ENCODE data around the gene SLCO4A1. TPM values are rescaled to one million over a fixed set of nuclear protein-coding genes. Genes with fewer than 3 reads are reported as not detected.

The SLCO4A1 gene
- total and polyA plus RNA-seq, 2 of the 4 experiments (the other 2 are of a cell fraction): 0.72 to 1.1 TPM

- dilution Hi-C loops (cut with HindIII; ENCODE audit: low sequenced_read_pairs, unreplicated experiment): no loop called here
- Histone ChIP-seq H3K79me1 (ENCODE audit: low read depth in 1 of 2, low read length in 2 of 2) (no peaks in the 10 kb centered on the region), H2AK9ac (replicated peaks; ENCODE audit: low read depth, low read length, poor library complexity) (no peak overlapping the region), H3K36me3 (ENCODE audit: control insufficient read depth, insufficient read depth, low read length) (no peaks in the 10 kb centered on the region), H2AFZ (replicated peaks; ENCODE audit: low read length, poor library complexity) (no peak overlapping the region), H3K27me3 (ENCODE audit: control insufficient read depth, insufficient read depth, low read length) (peaks cover 30% of the 10 kb centered on the region), H3K27ac (ENCODE audit: insufficient read depth, low read length) (no peak overlapping the region), H2BK20ac (ENCODE audit: low read depth, low read length) (no peak overlapping the region), H3K4me1 (ENCODE audit: control insufficient read depth, insufficient read depth, low read length) (no peaks in the 10 kb centered on the region), H3K56ac (ENCODE audit: extremely low read depth, insufficient read depth, low read length) (no peak overlapping the region), H2BK120ac (ENCODE audit: low read depth, low read length) (no peak overlapping the region), H4K5ac (ENCODE audit: low read depth, low read length) (no peak overlapping the region), H3K9me3 (ENCODE audit: control insufficient read depth, insufficient read depth, low read length) (no peaks in the 10 kb centered on the region), H3K14ac (replicated peaks; ENCODE audit: low read depth, low read length) (no peak overlapping the region), H4K20me1 (ENCODE audit: insufficient read depth, low read length) (no peaks in the 10 kb centered on the region), H3K4me3 (ENCODE audit: insufficient read depth, low read depth, low read length) (no peak overlapping the region), H2AK5ac (ENCODE audit: low read depth, low read length) (no peak overlapping the region), H3K9me1 (ENCODE audit: insufficient read depth, low read length) (no peaks in the 10 kb centered on the region), H3K9ac (ENCODE audit: low read depth, low read length) (no peak overlapping the region), H3K4ac (ENCODE audit: low read depth, low read length) (no peak overlapping the region), H2BK15ac (ENCODE audit: low read depth, low read length) (no peak overlapping the region), H3K23ac (ENCODE audit: low read depth, low read length) (no peak overlapping the region), H3K18ac (ENCODE audit: low read depth, low read length) (no peak overlapping the region), H4K91ac (ENCODE audit: insufficient read depth, low read depth, low read length) (no peak overlapping the region), H4K8ac (ENCODE audit: low read depth in 2 of 2, low read length in 2 of 2) (no peak overlapping the region), H2BK5ac (ENCODE audit: low read depth, low read length, poor library complexity, severe bottlenecking) (no peak overlapping the region), H3K4me2 (ENCODE audit: low read depth, low read length) (no peak overlapping the region)
- DNase-seq (no peak), ATAC-seq (ENCODE audit: low read depth) (no peak)
- 90% methylated on average over 14 of the region's 37 CpGs; no CpG with 5 or more reads in 1 of the 2 experiments for WGBS, 2 experiments (ENCODE audit: extremely low coverage in 2 of 2, insufficient read length in 1 of 2)
- intact Hi-C loops (cut with micrococcal nuclease): no loop called here
- no peak for TF ChIP-seq NFE2L2 (IDR thresholded peaks at IDR 0.05; ENCODE audit: low read depth, low read length)
- no TSS peak for BruUV-seq (replicated peaks)
- ChIA-PET CTCF (no interaction called here), POLR2A (ENCODE audit: unreplicated experiment) (interaction anchor here (0.7 kb wide), 1 partner anchor 107 kb away, joined by 8 read pairs; no protein-coding TSS in a partner anchor)
- in situ Hi-C loops (cut with MboI; ENCODE audit: low sequenced_read_pairs): loop anchor here (25.0 kb wide), 1 partner anchor 325 kb away; the partner anchor contains the start of gene BHLHE23
Observed at GRCh38 chr20:62686869-62687830, 44.8 kb downstream of the SLCO4A1 start.

Measured in IMR-90 (cell line).